Esophagus squamous epithelium (tissue), 5 donors: ENCODE measurements around the gene LRP1. TPM values are rescaled to one million over a fixed set of nuclear protein-coding genes. Genes with fewer than 3 reads are reported as not detected.

Experiments
- DNase-seq: peaks from one replicate; lab custom pipeline; 2025; lab: John Stamatoyannopoulos, UW
- H3K27ac ChIP-seq, 4 donors: fragments of 200-600 bp; sonication (generic); one replicate each; pipeline ENCODE4 v1.5.1; 2016 to 2019; ENCODE audit warnings: mild to moderate bottlenecking in 1 of 4
- H3K27me3 ChIP-seq, 4 donors: fragments of 200-600 bp; sonication (generic); 1 replicate in 3 of 4; 2 replicates in 1 of 4; pipeline versions ENCODE4 v1.5.1 to v1.6.0; 2017 to 2021; ENCODE audit warnings: antibody characterized with exemption in 1 of 4
- H3K36me3 ChIP-seq, 3 donors: fragments of 200-600 bp; sonication (generic); one replicate each; pipeline ENCODE4 v1.5.1; 2016 to 2019
- H3K4me1 ChIP-seq, 3 donors: fragments of 200-600 bp; sonication (generic); one replicate each; pipeline ENCODE4 v1.5.1; 2017 to 2019
- H3K4me3 ChIP-seq, 4 donors: fragments of 200-600 bp; sonication (generic); 1 replicate in 3 of 4; 2 replicates in 1 of 4; pipeline ENCODE4 v1.5.1; 2016 to 2019; ENCODE audit warnings: mild to moderate bottlenecking in 2 of 4, moderate library complexity in 1 of 4
- H3K9me3 ChIP-seq, 3 donors: fragments of 200-600 bp; sonication (generic); one replicate each; pipeline ENCODE4 v1.5.1; 2016 to 2019
- CTCF ChIP-seq, 6 experiments: fragments of 450-650 bp in 4 of 6; fragments of 200-600 bp in 2 of 6; sonication (generic) in 2 of 6; IDR thresholded peaks; one replicate each; pipeline ENCODE4 v1.5.1; 2016 to 2019; ENCODE audit warnings: antibody characterized with exemption in 6 of 6, mild to moderate bottlenecking in 4 of 6, moderate library complexity in 4 of 6
- POLR2A ChIP-seq, 4 donors: fragments of 450-650 bp; IDR thresholded peaks; one replicate each; pipeline ENCODE4 v1.6.1; 2017; ENCODE audit warnings: antibody characterized with exemption in 4 of 4, mild to moderate bottlenecking in 4 of 4, moderate library complexity in 3 of 4
- WGBS, 2 donors: methylation state at CpG; one replicate each; pipeline ENCODE4 v1.1.5; 2018; 5-methylcytosine and 5-hydroxymethylcytosine counted together
- intact Hi-C: fragments of 100-400 bp; cut with DNase I; formaldehyde crosslinking; loops from one replicate; pipeline ENCODE4 v1.15.0; 2022
- total RNA-seq, 4 donors: library from RNA; depleted of rRNA; stranded (reverse); fragments of >200 nt; gene quantifications; one replicate each; pipeline ENCODE4 v1.1.0, GENCODE V29; 2016
- donor health status: DM: yes; HTN: yes; CAD: no.

LRP1 gene
- 100 to 1,000 TPM in 1 of 4 donors, 10 to 100 TPM in 3; 60.8 to 147 (median 81.9) TPM for total RNA-seq

- intact Hi-C loops = loop anchor here (2.0 kb wide), 1 partner anchor 55 kb away; no protein-coding TSS in a partner anchor
- peak within 1 kb of the TSS; percentile 97 to 100 (median 98) for H3K27ac ChIP-seq
- peaks cover 0 to 13% (median 0%) of the 10 kb centered on the region in 4 donors for H3K27me3 ChIP-seq
- no peak for DNase-seq
- H3K9me3 ChIP-seq = no peaks in the 10 kb centered on the region
- TF ChIP-seq CTCF (IDR thresholded peaks at IDR 0.05) (peak in 1 of 6 experiments; percentile 4), POLR2A (IDR thresholded peaks at IDR 0.05) (peak in 3 of 4 donors; percentile 77 to 85 (median 82))
- H3K36me3 ChIP-seq = no peaks in the 10 kb centered on the region
- 0% methylated on average over 19 to 23 of the region's 57 CpGs for WGBS, 2 donors
- H3K4me1 ChIP-seq = peaks cover 36 to 72% (median 51%) of the 10 kb centered on the region in 3 donors
- H3K4me3 ChIP-seq = peak within 1 kb of the TSS; percentile 69 to 87 (median 76)
These were observed at the start of gene LRP1 for GRCh38 chr12:57127726-57128518. Gene LRP1, plus strand, starts transcription at chr12:57128483. Its CDS starts 482 bp downstream, at chr12:57128965.

- intact Hi-C loops = no loop called here
- peak within 1 kb of the TSS; percentile 54 to 90 (median 82) for H3K4me3 ChIP-seq
- DNase-seq = peak; percentile 97
- no peaks in the 10 kb centered on the region for H3K27me3 ChIP-seq
- no peaks in the 10 kb centered on the region for H3K9me3 ChIP-seq
- peaks cover 0 to 14% (median 0%) of the 10 kb centered on the region in 3 donors for H3K36me3 ChIP-seq
- peak within 1 kb of the TSS; percentile 74 to 90 (median 90) for H3K27ac ChIP-seq
- H3K4me1 ChIP-seq = peaks cover 7 to 36% (median 19%) of the 10 kb centered on the region in 3 donors
- WGBS, 2 donors = 1% methylated on average over 16 to 24 of the region's 39 CpGs
- TF ChIP-seq CTCF (IDR thresholded peaks at IDR 0.05) = peak in 1 of 6 experiments; percentile 26
- TF ChIP-seq POLR2A (IDR thresholded peaks at IDR 0.05) = peak in 3 of 4 donors; percentile 56 to 70 (median 62)
These were observed 49.5 kb upstream of the LRP1 start, which contains the start of gene NEMP1 for GRCh38 chr12:57078519-57079404. Gene NEMP1, minus strand, starts transcription at chr12:57078791. Its CDS starts 46 bp downstream, at chr12:57078745.

- Histone ChIP-seq H3K27me3 (no peaks in the 10 kb centered on the region), H3K27ac (peak overlapping the region; percentile 69 to 90 (median 90)), H3K9me3 (no peaks in the 10 kb centered on the region), H3K36me3 (peaks cover 0 to 14% (median 0%) of the 10 kb centered on the region in 3 donors), H3K4me1 (peaks cover 7 to 35% (median 19%) of the 10 kb centered on the region in 3 donors), H3K4me3 (no peak overlapping the region)
- 85 to 89% methylated on average over 1 of the region's 1 CpG for WGBS, 2 donors
- DNase-seq = no peak
- TF ChIP-seq CTCF (IDR thresholded peaks at IDR 0.05) (no peak), POLR2A (IDR thresholded peaks at IDR 0.05) (no peak)
- intact Hi-C loops = no loop called here
These were observed 48.5 kb upstream of the LRP1 start for GRCh38 chr12:57079821-57080220.

GRCh38 chr12:57080855-57081254, 47.4 kb upstream of the LRP1 start:
- WGBS, 2 donors = 100% methylated on average over 1 of the region's 1 CpG
- no peaks in the 10 kb centered on the region for H3K27me3 ChIP-seq
- no peak overlapping the region for H3K4me3 ChIP-seq
- H3K36me3 ChIP-seq = peaks cover 0 to 7% (median 0%) of the 10 kb centered on the region in 3 donors
- intact Hi-C loops = no loop called here
- no peak for TF ChIP-seq CTCF (IDR thresholded peaks at IDR 0.05)
- TF ChIP-seq POLR2A (IDR thresholded peaks at IDR 0.05) = no peak
- no peak for DNase-seq
- no peaks in the 10 kb centered on the region for H3K9me3 ChIP-seq
- peaks cover 9 to 45% (median 21%) of the 10 kb centered on the region in 3 donors for H3K4me1 ChIP-seq
- no peak overlapping the region for H3K27ac ChIP-seq
